Glomerular visceral epithelial cell (primary cell): Measurements from ENCODE around the gene AGRP.
A peak's percentile ranks its signal among the peaks of the same experiment; 100 is the strongest.

Experiments
- DNase-seq: peaks from one replicate; pipeline ENCODE4 v3.0.0-alpha.2; 2016; ENCODE audit errors: extremely low spot score

Gene AGRP

GRCh38 chr16:67463691-67464090 lies 19.7 kb downstream of the AGRP start:
- no peak for DNase-seq

- DNase-seq, result no peak
These were observed 20.3 kb downstream of the AGRP start for GRCh38 chr16:67463059-67463458.

- DNase-seq, result peak; percentile 32
These were observed 21.1 kb downstream of the AGRP start for GRCh38 chr16:67462279-67462655.

- DNase-seq, result no peak
These were observed 21.6 kb downstream of the AGRP start for GRCh38 chr16:67461600-67462278.

GRCh38 chr16:67460961-67461360 lies 22.4 kb downstream of the AGRP start:
- no peak for DNase-seq

GRCh38 chr16:67460168-67460567 lies 23.2 kb downstream of the AGRP start:
- no peak for DNase-seq

GRCh38 chr16:67459861-67460150 lies 23.5 kb downstream of the AGRP start:
- DNase-seq, result no peak

GRCh38 chr16:67459066-67459860 lies 24.1 kb downstream of the AGRP start:
- peak; percentile 19 for DNase-seq

- DNase-seq, result no peak
These were observed 25.2 kb downstream of the AGRP start for GRCh38 chr16:67458121-67458641.

GRCh38 chr16:67457611-67458010 lies 25.7 kb downstream of the AGRP start:
- DNase-seq, result no peak

GRCh38 chr16:67456391-67457081 lies 26.8 kb downstream of the AGRP start:
- DNase-seq, result no peak

GRCh38 chr16:67454852-67455251 lies 28.5 kb downstream of the AGRP start:
- no peak for DNase-seq

GRCh38 chr16:67454104-67454503 lies 29.2 kb downstream of the AGRP start:
- no peak for DNase-seq

GRCh38 chr16:67451704-67452435 lies 31.5 kb downstream of the AGRP start:
- no peak for DNase-seq

- no peak for DNase-seq
These were observed 32.2 kb downstream of the AGRP start for GRCh38 chr16:67451061-67451703.

- no peak for DNase-seq
These were observed 33.6 kb downstream of the AGRP start for GRCh38 chr16:67449739-67450138.

- no peak for DNase-seq
These were observed 34.0 kb downstream of the AGRP start for GRCh38 chr16:67449336-67449735.

GRCh38 chr16:67448580-67448979 lies 34.8 kb downstream of the AGRP start:
- DNase-seq, result no peak

- DNase-seq, result no peak
These were observed 35.8 kb downstream of the AGRP start for GRCh38 chr16:67447508-67448076.

- no peak for DNase-seq
These were observed 36.3 kb downstream of the AGRP start for GRCh38 chr16:67446968-67447507.
